ENCODE data around the gene SASH1. TPM values are rescaled to one million over a fixed set of nuclear protein-coding genes. Genes with fewer than 3 reads are reported as not detected.

Gene SASH1
- polyA plus RNA-seq, 1 experiment: 27.0 TPM

GRCh38 chr6:148550569-148550968, 207.9 kb downstream of the SASH1 start:
- Histone ChIP-seq H3K27ac (ENCODE audit: low read depth, low read length) (no peak overlapping the region), H3K27me3 (ENCODE audit: control insufficient read depth, insufficient read depth, low read length) (no peaks in the 10 kb centered on the region), H3K4me3 (ENCODE audit: low read depth, low read length) (no peak overlapping the region), H3K9me3 (ENCODE audit: control insufficient read depth, insufficient read depth, low read length) (no peaks in the 10 kb centered on the region)
- DNase-seq (ENCODE audit: low read depth, low spot score): no peak
- POLR2A ChIA-PET: no interaction called here
- TF ChIP-seq CTCF (IDR thresholded peaks at IDR 0.05; ENCODE audit: low read depth, low read length): no peak
- CTCF ChIA-PET: interaction anchor here (1.9 kb wide), 1 partner anchor 9 kb away, joined by 15 read pairs; no protein-coding TSS in a partner anchor

GRCh38 chr6:148551226-148551625, 208.6 kb downstream of the SASH1 start:
- H3K4me3 ChIP-seq (ENCODE audit: low read depth, low read length): no peak overlapping the region
- DNase-seq (ENCODE audit: low read depth, low spot score): no peak
- no peaks in the 10 kb centered on the region for H3K27me3 ChIP-seq (ENCODE audit: control insufficient read depth, insufficient read depth, low read length)
- ChIA-PET CTCF (interaction anchor here (1.9 kb wide), 1 partner anchor 9 kb away, joined by 15 read pairs; no protein-coding TSS in a partner anchor), POLR2A (no interaction called here)
- no peak overlapping the region for H3K27ac ChIP-seq (ENCODE audit: low read depth, low read length)
- no peak for TF ChIP-seq CTCF (IDR thresholded peaks at IDR 0.05; ENCODE audit: low read depth, low read length)
- H3K9me3 ChIP-seq (ENCODE audit: control insufficient read depth, insufficient read depth, low read length): no peaks in the 10 kb centered on the region

GRCh38 chr6:148556410-148556809, 213.8 kb downstream of the SASH1 start:
- H3K4me3 ChIP-seq (ENCODE audit: low read depth, low read length): no peak overlapping the region
- H3K27ac ChIP-seq (ENCODE audit: low read depth, low read length): no peak overlapping the region
- H3K9me3 ChIP-seq (ENCODE audit: control insufficient read depth, insufficient read depth, low read length): no peaks in the 10 kb centered on the region
- H3K27me3 ChIP-seq (ENCODE audit: control insufficient read depth, insufficient read depth, low read length): no peaks in the 10 kb centered on the region
- ChIA-PET POLR2A (interaction anchor here (0.7 kb wide), 1 partner anchor 33 kb away, joined by 3 read pairs; no protein-coding TSS in a partner anchor), CTCF (interaction anchor here (1.1 kb wide), 1 partner anchor 417 kb away, joined by 5 read pairs; no protein-coding TSS in a partner anchor)
- no peak for TF ChIP-seq CTCF (IDR thresholded peaks at IDR 0.05; ENCODE audit: low read depth, low read length)
- no peak for DNase-seq (ENCODE audit: low read depth, low spot score)

GRCh38 chr6:148557796-148558321, 215.2 kb downstream of the SASH1 start:
- no peaks in the 10 kb centered on the region for H3K9me3 ChIP-seq (ENCODE audit: control insufficient read depth, insufficient read depth, low read length)
- ChIA-PET POLR2A (no interaction called here), CTCF (interaction anchor here (0.8 to 1.7 kb wide), 3 partner anchors 12 to 959 kb away, joined by 3 to 5 read pairs (median 4); no protein-coding TSS in a partner anchor)
- no peak overlapping the region for H3K27ac ChIP-seq (ENCODE audit: low read depth, low read length)
- no peak overlapping the region for H3K4me3 ChIP-seq (ENCODE audit: low read depth, low read length)
- TF ChIP-seq CTCF (IDR thresholded peaks at IDR 0.05; ENCODE audit: low read depth, low read length): no peak
- no peak for DNase-seq (ENCODE audit: low read depth, low spot score)
- H3K27me3 ChIP-seq (ENCODE audit: control insufficient read depth, insufficient read depth, low read length): no peaks in the 10 kb centered on the region

- peak; percentile 50 for DNase-seq (ENCODE audit: low read depth, low spot score)
- Histone ChIP-seq H3K9me3 (ENCODE audit: control insufficient read depth, insufficient read depth, low read length) (no peaks in the 10 kb centered on the region), H3K4me3 (ENCODE audit: low read depth, low read length) (peak overlapping the region; percentile 58), H3K27ac (ENCODE audit: low read depth, low read length) (no peak overlapping the region), H3K27me3 (ENCODE audit: control insufficient read depth, insufficient read depth, low read length) (no peaks in the 10 kb centered on the region)
- ChIA-PET CTCF (interaction anchor here (0.6 to 2.5 kb wide), 32 partner anchors 9 to 963 kb away, joined by 3 to 16 read pairs (median 4); no protein-coding TSS in a partner anchor), POLR2A (interaction anchor here (0.8 kb wide), 1 partner anchor 188 kb away, joined by 5 read pairs; no protein-coding TSS in a partner anchor)
- peak; percentile 92 for TF ChIP-seq CTCF (IDR thresholded peaks at IDR 0.05; ENCODE audit: low read depth, low read length)
These were observed 217.3 kb downstream of the SASH1 start for GRCh38 chr6:148559848-148560433.
